HL-60 (cell line): ENCODE data around the gene THYN1.

Experiments
- DNase-seq, 2 experiments: peaks; one replicate each; pipeline ENCODE4 v3.0.0-alpha.2; 2010 to 2020; ENCODE audit warnings: low read depth in 1 of 2, low spot score in 1 of 2
- H3K27ac ChIP-seq: fragments of 250-450 bp; sonication (Bioruptor Pico); replicated peaks from 2 replicates; pipeline ENCODE4 v1.5.1; 2020; ENCODE audit warnings: mild to moderate bottlenecking, moderate library complexity
- H3K27me3 ChIP-seq: fragments of 250-450 bp; sonication (Bioruptor Pico); 2 replicates; pipeline ENCODE4 v1.5.1; 2021; ENCODE audit warnings: mild to moderate bottlenecking, moderate library complexity; ENCODE audit not compliant: insufficient read depth, poor library complexity, severe bottlenecking
- H3K4me3 ChIP-seq: replicated peaks from 2 replicates; pipeline ENCODE4 v1.5.1; 2011; ENCODE audit warnings: mild to moderate bottlenecking, control low read depth, low read length; ENCODE audit not compliant: insufficient read depth
- CTCF ChIP-seq: IDR thresholded peaks from one replicate; pipeline ENCODE4 v1.5.1; 2011; ENCODE audit warnings: low read length, control low read depth, inconsistent platforms; ENCODE audit not compliant: insufficient read depth
- GABPA ChIP-seq: IDR thresholded peaks from 2 replicates; pipeline ENCODE4 v1.6.1; 2012; ENCODE audit warnings: low read depth
- POLR2AphosphoS5 ChIP-seq: IDR thresholded peaks from 2 replicates; pipeline ENCODE4 v1.6.1; 2012; ENCODE audit warnings: low read depth
- REST ChIP-seq: IDR thresholded peaks from 2 replicates; pipeline ENCODE4 v1.6.1; 2012; ENCODE audit warnings: low read depth; ENCODE audit not compliant: insufficient replicate concordance
- SPI1 ChIP-seq: IDR thresholded peaks from 2 replicates; pipeline ENCODE4 v1.6.1; 2012; ENCODE audit warnings: low read depth, mild to moderate bottlenecking, borderline replicate concordance

THYN1 gene

GRCh38 chr11:134245434-134245833, 7.7 kb downstream of the THYN1 start:
- TF ChIP-seq GABPA: no peak
- TF ChIP-seq CTCF: no peak
- TF ChIP-seq POLR2AphosphoS5: no peak
- no peak for TF ChIP-seq REST
- TF ChIP-seq SPI1: no peak
- no peaks in the 10 kb centered on the region for H3K27me3 ChIP-seq
- DNase-seq: no peak
- no peak overlapping the region for H3K27ac ChIP-seq
- H3K4me3 ChIP-seq: no peak overlapping the region

DNA sequence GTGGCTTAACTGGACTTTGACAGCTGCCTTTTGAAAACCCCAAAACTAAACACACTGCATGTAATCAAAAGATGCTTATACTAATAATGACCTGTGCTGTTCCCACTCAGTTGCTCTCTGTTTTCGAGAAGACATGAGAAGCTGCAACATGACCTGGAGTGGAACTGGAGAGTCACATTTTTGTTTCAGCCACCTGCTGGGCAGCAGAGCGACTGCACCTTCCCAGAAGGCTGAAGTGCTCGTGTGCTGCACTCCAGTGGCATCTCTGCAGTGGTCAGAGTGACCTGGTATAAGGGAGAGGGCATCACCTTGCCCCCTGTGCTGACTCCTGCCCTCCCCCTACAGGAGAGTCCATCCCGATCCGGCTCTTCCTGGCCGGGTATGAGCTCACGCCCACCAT, 8.6 kb downstream of the THYN1 start:
- Histone ChIP-seq H3K4me3 (no peak overlapping the region), H3K27me3 (no peaks in the 10 kb centered on the region), H3K27ac (no peak overlapping the region)
- peak; percentile 44 for TF ChIP-seq CTCF
- no peak for TF ChIP-seq REST
- DNase-seq: peak in 1 of 2 experiments; percentile 23

DNA sequence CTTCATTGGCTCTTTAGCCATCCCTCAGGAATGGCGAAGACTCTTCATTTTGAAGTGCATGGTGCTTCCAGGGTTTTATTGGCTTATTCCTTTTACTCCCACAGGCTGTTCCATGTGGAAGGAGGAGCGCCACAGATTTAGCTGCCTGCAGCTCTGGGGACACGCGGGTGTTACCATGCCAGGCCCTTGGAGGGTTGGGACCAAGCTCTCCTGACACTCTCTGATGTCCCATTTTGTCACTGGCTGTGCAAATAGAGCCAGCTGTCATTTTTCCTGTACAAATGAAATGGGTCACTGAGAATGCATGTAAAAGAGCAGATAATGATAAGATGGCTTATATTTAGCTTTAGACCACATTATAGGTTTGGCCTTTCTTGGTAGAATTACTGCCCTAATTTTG, 9.2 kb downstream of the THYN1 start:
- Histone ChIP-seq H3K27ac (no peak overlapping the region), H3K27me3 (no peaks in the 10 kb centered on the region), H3K4me3 (no peak overlapping the region)
- TF ChIP-seq SPI1: no peak
- TF ChIP-seq CTCF: no peak
- no peak for TF ChIP-seq POLR2AphosphoS5
- no peak for TF ChIP-seq REST
- DNase-seq: no peak
